Vagina (tissue), 2 donors: ENCODE results near the gene CPA1.

Experiments used
- CTCF ChIP-seq, 3 experiments: fragments of 450-650 bp in 2 of 3; fragments of 200-600 bp in 1 of 3; sonication (generic) in 1 of 3; IDR thresholded peaks; one replicate each; pipeline ENCODE4 v1.5.1; 2017 to 2019; ENCODE audit warnings: antibody characterized with exemption in 3 of 3, mild to moderate bottlenecking in 2 of 3, moderate library complexity in 2 of 3
- POLR2A ChIP-seq, 2 donors: fragments of 450-650 bp; IDR thresholded peaks; one replicate each; pipeline ENCODE4 v1.6.1; 2017; ENCODE audit warnings: antibody characterized with exemption in 2 of 2, mild to moderate bottlenecking in 2 of 2, moderate library complexity in 2 of 2
- POLR2AphosphoS5 ChIP-seq, 2 donors: sonication (generic); formaldehyde crosslinking; IDR thresholded peaks; one replicate each; pipeline ENCODE4 v1.9.0; 2017; ENCODE audit warnings: antibody characterized with exemption in 2 of 2, mild to moderate bottlenecking in 2 of 2, low read depth in 1 of 2; ENCODE audit not compliant: insufficient read depth in 1 of 2

DNA sequence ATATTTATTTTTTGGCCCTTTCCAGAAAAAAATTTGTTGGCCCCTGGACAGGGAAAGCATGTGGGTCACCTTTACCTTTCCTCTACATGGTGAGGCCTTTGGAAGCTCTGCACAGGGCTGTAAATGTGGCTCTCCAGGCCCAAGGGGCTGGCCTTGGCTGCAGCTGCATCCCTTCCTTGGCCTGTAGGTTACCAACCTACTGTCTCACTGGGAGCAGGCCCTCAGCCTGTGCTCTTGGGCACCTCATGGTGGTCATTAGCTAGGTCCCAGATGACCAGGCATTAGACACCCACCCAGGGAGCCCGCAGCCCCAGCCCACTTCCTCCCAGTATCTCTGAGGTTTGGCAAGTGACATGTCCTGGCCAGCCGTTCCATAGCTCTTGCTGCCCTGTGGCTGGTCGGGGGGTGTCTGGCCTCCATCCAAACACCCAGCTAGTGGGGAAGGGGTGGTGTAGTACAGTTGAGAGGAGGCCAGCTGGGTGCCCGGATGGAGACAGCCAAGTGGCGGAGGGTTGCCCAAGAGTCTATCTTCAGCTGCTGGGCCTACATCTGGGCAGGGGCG, 42.8 kb upstream of the CPA1 start:
- TF ChIP-seq CTCF (IDR thresholded peaks at IDR 0.05) (no peak), POLR2AphosphoS5 (IDR thresholded peaks at IDR 0.05; ENCODE audit: insufficient read depth in 1 of 2, low read depth in 1 of 2) (no peak), POLR2A (IDR thresholded peaks at IDR 0.05) (no peak)
